Measurements from ENCODE around the gene PAX5. TPM values are rescaled to one million over a fixed set of nuclear protein-coding genes. Genes with fewer than 3 reads are reported as not detected.
"Not testable (repeated sequence)": the region's sequence is repeated elsewhere in the genome, so short reads cannot be mapped to it uniquely, and the experiment has no call there.

Gene PAX5
- total RNA-seq, 1 donor from 2014 or later: not detected

GRCh38 chr9:36874921-36875320, 159.1 kb downstream of the PAX5 start:
- DNase-seq (ENCODE audit: low read depth): no peak
- TF ChIP-seq CTCF (conservative IDR thresholded peaks at IDR 0.05; ENCODE audit: low read depth, low read length): no peak
- H3K4me3 ChIP-seq (ENCODE audit: low read depth, low read length): no peak overlapping the region

GRCh38 chr9:36874261-36874660, 159.8 kb downstream of the PAX5 start:
- no peak for TF ChIP-seq CTCF (conservative IDR thresholded peaks at IDR 0.05; ENCODE audit: low read depth, low read length)
- DNase-seq (ENCODE audit: low read depth): no peak
- no peak overlapping the region for H3K4me3 ChIP-seq (ENCODE audit: low read depth, low read length)

GRCh38 chr9:36873247-36873875, 160.7 kb downstream of the PAX5 start:
- peak; percentile 95 for TF ChIP-seq CTCF (conservative IDR thresholded peaks at IDR 0.05; ENCODE audit: low read depth, low read length)
- no peak overlapping the region for H3K4me3 ChIP-seq (ENCODE audit: low read depth, low read length)
- no peak for DNase-seq (ENCODE audit: low read depth)

GRCh38 chr9:36872641-36873040, 161.4 kb downstream of the PAX5 start:
- no peak overlapping the region for H3K4me3 ChIP-seq (ENCODE audit: low read depth, low read length)
- no peak for TF ChIP-seq CTCF (conservative IDR thresholded peaks at IDR 0.05; ENCODE audit: low read depth, low read length)
- no peak for DNase-seq (ENCODE audit: low read depth)

GRCh38 chr9:36871606-36872005, 162.5 kb downstream of the PAX5 start:
- H3K4me3 ChIP-seq (ENCODE audit: low read depth, low read length): no peak overlapping the region
- no peak for DNase-seq (ENCODE audit: low read depth)
- TF ChIP-seq CTCF (conservative IDR thresholded peaks at IDR 0.05; ENCODE audit: low read depth, low read length): no peak

- no peak overlapping the region for H3K4me3 ChIP-seq (ENCODE audit: low read depth, low read length)
- DNase-seq (ENCODE audit: low read depth): no peak
- no peak for TF ChIP-seq CTCF (conservative IDR thresholded peaks at IDR 0.05; ENCODE audit: low read depth, low read length)
Observed at GRCh38 chr9:36870960-36871359, 163.1 kb downstream of the PAX5 start.

GRCh38 chr9:36869605-36870004, 164.5 kb downstream of the PAX5 start:
- not testable (repeated sequence) for H3K4me3 ChIP-seq (ENCODE audit: low read depth, low read length); DNase-seq (ENCODE audit: low read depth)
